Muscle of leg (tissue), 11 donors: Measurements from ENCODE around the gene ZNF19. TPM values are rescaled to one million over a fixed set of nuclear protein-coding genes. Genes with fewer than 3 reads are reported as not detected.

ENCODE experiments used
- DNase-seq: peaks from one replicate; pipeline ENCODE4 v3.0.0; 2013
- H3K27ac ChIP-seq: one replicate; pipeline ENCODE4 v1.5.1; 2013; ENCODE audit warnings: mild to moderate bottlenecking, low read length, control low read depth
- H3K27me3 ChIP-seq: one replicate; pipeline ENCODE4 v1.6.1; 2013; ENCODE audit warnings: low read length; ENCODE audit not compliant: control insufficient read depth, insufficient read depth
- H3K36me3 ChIP-seq: one replicate; pipeline ENCODE4 v1.6.1; 2013; ENCODE audit warnings: low read length; ENCODE audit not compliant: control insufficient read depth, insufficient read depth
- H3K4me1 ChIP-seq: one replicate; pipeline ENCODE4 v1.6.1; 2013; ENCODE audit warnings: low read length; ENCODE audit not compliant: control insufficient read depth, insufficient read depth
- H3K4me3 ChIP-seq: one replicate; pipeline ENCODE4 v1.5.1; 2013; ENCODE audit warnings: low read length, control low read depth
- H3K9me3 ChIP-seq: replicated peaks from 2 replicates; pipeline ENCODE4 v1.6.1; 2013; ENCODE audit warnings: low read depth, low read length; ENCODE audit not compliant: control insufficient read depth
- WGBS: methylation state at CpG from one replicate; pipeline ENCODE4 v1.1.5; 2013; ENCODE audit warnings: missing lambda C conversion rate; ENCODE audit not compliant: insufficient coverage; 5-methylcytosine and 5-hydroxymethylcytosine counted together
- polyA plus RNA-seq, 8 donors: library from polyadenylated mRNA; unstranded; fragments of 120-200 nt; gene quantifications; one replicate each; pipeline versions ENCODE4 v1.2.1 to v1.2.3, GENCODE V29; 2013; ENCODE audit warnings: inconsistent platforms in 1 of 8, low replicate concordance in 1 of 8; ENCODE audit not compliant: insufficient read length in 8 of 8, insufficient read depth in 1 of 8
- total RNA-seq: library from RNA; stranded (reverse); fragments of 120-200 nt; gene quantifications from one replicate; pipeline ENCODE4 v1.2.4, GENCODE V29; 2013

Gene ZNF19
- total and polyA plus RNA-seq, 9 donors: 1.4 to 3.8 (median 2.4) TPM

GRCh38 chr16:71431176-71431575, 57.9 kb downstream of the ZNF19 start:
- no peaks in the 10 kb centered on the region for H3K36me3 ChIP-seq
- peaks cover 15% of the 10 kb centered on the region for H3K27me3 ChIP-seq
- no peak for DNase-seq
- H3K4me3 ChIP-seq: no peak overlapping the region
- no peak overlapping the region for H3K27ac ChIP-seq
- H3K4me1 ChIP-seq: no peaks in the 10 kb centered on the region
- H3K9me3 ChIP-seq: no peaks in the 10 kb centered on the region
- 88% methylated on average over 11 of the region's 14 CpGs for WGBS

- Histone ChIP-seq H3K27ac (no peak overlapping the region), H3K27me3 (peaks cover 20% of the 10 kb centered on the region)
These were observed 58.4 kb downstream of the ZNF19 start for GRCh38 chr16:71430744-71431143.

GRCh38 chr16:71429581-71429980, 59.5 kb downstream of the ZNF19 start:
- no peak overlapping the region for H3K27ac ChIP-seq
- H3K27me3 ChIP-seq: peaks cover 31% of the 10 kb centered on the region
- WGBS: 100% methylated on average over 1 of the region's 3 CpGs
- no peak for DNase-seq
- no peaks in the 10 kb centered on the region for H3K4me1 ChIP-seq
- no peaks in the 10 kb centered on the region for H3K9me3 ChIP-seq
- no peaks in the 10 kb centered on the region for H3K36me3 ChIP-seq
- no peak overlapping the region for H3K4me3 ChIP-seq

More at GRCh38 chr16:71430744-71431143, 58.4 kb downstream of the ZNF19 start:
- 89% methylated on average over 1 of the region's 6 CpGs for WGBS
- no peaks in the 10 kb centered on the region for H3K36me3 ChIP-seq
- H3K9me3 ChIP-seq: no peaks in the 10 kb centered on the region
- no peaks in the 10 kb centered on the region for H3K4me1 ChIP-seq
- DNase-seq: no peak
- no peak overlapping the region for H3K4me3 ChIP-seq

- WGBS: no CpG with 5 or more reads among the region's 2 CpGs
- no peak for DNase-seq
- no peak overlapping the region for H3K27ac ChIP-seq
- H3K4me1 ChIP-seq: no peaks in the 10 kb centered on the region
- H3K27me3 ChIP-seq: peaks cover 34% of the 10 kb centered on the region
- no peaks in the 10 kb centered on the region for H3K9me3 ChIP-seq
- no peaks in the 10 kb centered on the region for H3K36me3 ChIP-seq
- H3K4me3 ChIP-seq: no peak overlapping the region
These were observed 60.2 kb downstream of the ZNF19 start for GRCh38 chr16:71428883-71429282.

- no peak overlapping the region for H3K4me3 ChIP-seq
- no peak overlapping the region for H3K27ac ChIP-seq
- H3K9me3 ChIP-seq: no peaks in the 10 kb centered on the region
- no peak for DNase-seq
- H3K4me1 ChIP-seq: no peaks in the 10 kb centered on the region
- H3K36me3 ChIP-seq: no peaks in the 10 kb centered on the region
- H3K27me3 ChIP-seq: peaks cover 36% of the 10 kb centered on the region
These were observed 60.7 kb downstream of the ZNF19 start for GRCh38 chr16:71428385-71428784.

- no peaks in the 10 kb centered on the region for H3K36me3 ChIP-seq
- peaks cover 36% of the 10 kb centered on the region for H3K27me3 ChIP-seq
- no peak overlapping the region for H3K27ac ChIP-seq
- H3K9me3 ChIP-seq: no peaks in the 10 kb centered on the region
- 92% methylated on average over 2 of the region's 12 CpGs for WGBS
- no peak overlapping the region for H3K4me3 ChIP-seq
- no peaks in the 10 kb centered on the region for H3K4me1 ChIP-seq
- DNase-seq: no peak
These were observed 62.1 kb downstream of the ZNF19 start for GRCh38 chr16:71426880-71427615.

GRCh38 chr16:71426069-71426879, 62.9 kb downstream of the ZNF19 start:
- DNase-seq: no peak
- under 1% methylated on average over 43 of the region's 48 CpGs for WGBS

GRCh38 chr16:71425746-71426068, 63.4 kb downstream of the ZNF19 start:
- WGBS: 2% methylated on average over 18 of the region's 18 CpGs
- no peaks in the 10 kb centered on the region for H3K9me3 ChIP-seq
- no peak for DNase-seq
- H3K36me3 ChIP-seq: no peaks in the 10 kb centered on the region
- H3K27ac ChIP-seq: no peak overlapping the region
- H3K27me3 ChIP-seq: peaks cover 36% of the 10 kb centered on the region
- no peak overlapping the region for H3K4me3 ChIP-seq
- no peaks in the 10 kb centered on the region for H3K4me1 ChIP-seq

More at GRCh38 chr16:71426069-71426879, 62.9 kb downstream of the ZNF19 start:
- H3K27ac ChIP-seq: no peak overlapping the region
- no peaks in the 10 kb centered on the region for H3K9me3 ChIP-seq
- no peaks in the 10 kb centered on the region for H3K36me3 ChIP-seq
- H3K27me3 ChIP-seq: peaks cover 36% of the 10 kb centered on the region
- H3K4me1 ChIP-seq: no peaks in the 10 kb centered on the region
- H3K4me3 ChIP-seq: no peak overlapping the region

GRCh38 chr16:71424626-71425025, 64.5 kb downstream of the ZNF19 start:
- H3K4me3 ChIP-seq: no peak overlapping the region
- no peaks in the 10 kb centered on the region for H3K4me1 ChIP-seq
- 66% methylated on average over 6 of the region's 6 CpGs for WGBS
- no peak for DNase-seq
- H3K9me3 ChIP-seq: no peaks in the 10 kb centered on the region
- no peaks in the 10 kb centered on the region for H3K36me3 ChIP-seq
- H3K27me3 ChIP-seq: peaks cover 36% of the 10 kb centered on the region
- H3K27ac ChIP-seq: no peak overlapping the region

GRCh38 chr16:71423865-71424264, 65.3 kb downstream of the ZNF19 start:
- 97% methylated on average over 5 of the region's 7 CpGs for WGBS
- H3K27me3 ChIP-seq: peaks cover 32% of the 10 kb centered on the region
- no peaks in the 10 kb centered on the region for H3K4me1 ChIP-seq
- no peaks in the 10 kb centered on the region for H3K9me3 ChIP-seq
- H3K36me3 ChIP-seq: no peaks in the 10 kb centered on the region
- DNase-seq: no peak
- no peak overlapping the region for H3K4me3 ChIP-seq
- H3K27ac ChIP-seq: no peak overlapping the region
